CD14-positive monocyte (primary cell): ENCODE results near the gene SCPEP1. TPM values are rescaled to one million over a fixed set of nuclear protein-coding genes. Genes with fewer than 3 reads are reported as not detected.
"Not testable (repeated sequence)": the region's sequence is repeated elsewhere in the genome, so short reads cannot be mapped to it uniquely, and the experiment has no call there.

Experiments
- DNase-seq, 3 donors: peaks; one replicate each; pipeline ENCODE4 v3.0.0-alpha.2; 2011 to 2022
- H2AFZ ChIP-seq: 2 replicates; pipeline ENCODE4 v1.6.0; 2012; ENCODE audit warnings: mild to moderate bottlenecking, low read depth, low read length, inconsistent platforms; ENCODE audit not compliant: insufficient read depth, poor library complexity, severe bottlenecking
- H3K27ac ChIP-seq, 2 donors: 1 replicate in 1 of 2; 2 replicates in 1 of 2; pipeline ENCODE4 v1.5.1; 2012 to 2013; ENCODE audit warnings: low read length in 2 of 2, control low read depth in 1 of 2, inconsistent platforms in 1 of 2, low read depth in 1 of 2, mild to moderate bottlenecking in 1 of 2
- H3K27me3 ChIP-seq, 2 donors: one replicate each; pipeline versions ENCODE4 v1.6.0 to v1.6.1; 2011 to 2013; ENCODE audit warnings: low read length in 2 of 2; ENCODE audit not compliant: control insufficient read depth in 2 of 2, insufficient read depth in 2 of 2
- H3K36me3 ChIP-seq, 2 donors: replicated peaks in 1 of 2; 1 replicate in 1 of 2; 2 replicates in 1 of 2; pipeline versions ENCODE4 v1.5.1 to v1.6.1; 2012 to 2013; ENCODE audit warnings: low read length in 2 of 2, control low read depth in 1 of 2, inconsistent platforms in 1 of 2, mild to moderate bottlenecking in 1 of 2; ENCODE audit not compliant: insufficient read depth in 2 of 2, control insufficient read depth in 1 of 2
- H3K4me1 ChIP-seq, 2 donors: 1 replicate in 1 of 2; 2 replicates in 1 of 2; pipeline versions ENCODE4 v1.5.1 to v1.6.1; 2012 to 2013; ENCODE audit warnings: low read length in 2 of 2, control low read depth in 1 of 2, inconsistent platforms in 1 of 2, mild to moderate bottlenecking in 1 of 2, moderate library complexity in 1 of 2; ENCODE audit not compliant: insufficient read depth in 2 of 2, control insufficient read depth in 1 of 2
- H3K4me2 ChIP-seq: replicated peaks from 2 replicates; pipeline ENCODE3; 2012; ENCODE audit warnings: low read length, moderate library complexity, mild to moderate bottlenecking; ENCODE audit not compliant: poor library complexity, severe bottlenecking; ENCODE audit errors: extremely low read depth
- H3K4me3 ChIP-seq, 3 experiments: fragments of 200-600 bp in 1 of 3; sonication (generic) in 1 of 3; replicated peaks in 1 of 3; 1 replicate in 2 of 3; 2 replicates in 1 of 3; pipeline ENCODE4 v1.5.1; 2011 to 2013; ENCODE audit warnings: low read length in 3 of 3, mild to moderate bottlenecking in 3 of 3, control low read depth in 2 of 3, low read depth in 2 of 3, inconsistent platforms in 1 of 3, moderate library complexity in 1 of 3
- H3K79me2 ChIP-seq: 2 replicates; pipeline ENCODE4 v1.6.0; 2012; ENCODE audit warnings: mild to moderate bottlenecking, control low read depth, inconsistent platforms, low read length, moderate library complexity; ENCODE audit not compliant: insufficient read depth
- H3K9ac ChIP-seq: 2 replicates; pipeline ENCODE4 v1.6.0; 2017; ENCODE audit warnings: low read length, mild to moderate bottlenecking; ENCODE audit not compliant: insufficient read depth, poor library complexity, severe bottlenecking
- H3K9me3 ChIP-seq, 2 donors: replicated peaks in 1 of 2; 1 replicate in 1 of 2; 2 replicates in 1 of 2; pipeline versions ENCODE4 v1.5.1 to v1.6.1; 2012 to 2013; ENCODE audit warnings: low read length in 2 of 2, control low read depth in 1 of 2; ENCODE audit not compliant: control insufficient read depth in 1 of 2, insufficient read depth in 1 of 2
- H4K20me1 ChIP-seq: 2 replicates; pipeline ENCODE4 v1.6.0; 2012; ENCODE audit warnings: mild to moderate bottlenecking, low read length, control low read depth, moderate library complexity; ENCODE audit not compliant: insufficient read depth
- H3K27ac Mint-ChIP-seq, 7 donors: one replicate each; pipeline ENCODE4 v1.8.0; 2020; ENCODE audit warnings: mild to moderate bottlenecking in 7 of 7, mixed read lengths in 7 of 7, moderate library complexity in 6 of 7, inconsistent platforms in 2 of 7
- H3K27me3 Mint-ChIP-seq, 3 donors: one replicate each; pipeline ENCODE4 v1.8.0; 2021 to 2022; ENCODE audit warnings: low read depth in 3 of 3, mild to moderate bottlenecking in 3 of 3, mixed read lengths in 3 of 3, moderate library complexity in 3 of 3, inconsistent platforms in 1 of 3
- H3K36me3 Mint-ChIP-seq, 2 donors: one replicate each; pipeline ENCODE4 v1.8.0; 2020; ENCODE audit warnings: mixed read lengths in 2 of 2, inconsistent platforms in 1 of 2, mild to moderate bottlenecking in 1 of 2
- H3K4me1 Mint-ChIP-seq: one replicate; pipeline ENCODE4 v1.8.0; 2020; ENCODE audit warnings: mild to moderate bottlenecking, mixed read lengths
- H3K4me3 Mint-ChIP-seq, 2 donors: one replicate each; pipeline ENCODE4 v1.8.0; 2020; ENCODE audit warnings: mild to moderate bottlenecking in 2 of 2, mixed read lengths in 2 of 2, moderate library complexity in 1 of 2
- H3K9me3 Mint-ChIP-seq, 7 donors: one replicate each; pipeline ENCODE4 v1.8.0; 2020 to 2022; ENCODE audit warnings: mixed read lengths in 7 of 7, mild to moderate bottlenecking in 6 of 7, moderate library complexity in 6 of 7, inconsistent platforms in 2 of 7
- CTCF ChIP-seq: fragments of 200-600 bp; IDR thresholded peaks from one replicate; pipeline ENCODE4 v1.8.0; 2022; ENCODE audit warnings: antibody characterized with exemption, mild to moderate bottlenecking
- WGBS: methylation state at CpG from one replicate; pipeline ENCODE4 v1.1.5; 2013; ENCODE audit warnings: missing lambda C conversion rate; ENCODE audit not compliant: insufficient coverage; 5-methylcytosine and 5-hydroxymethylcytosine counted together
- intact Hi-C, 2 donors: fragments of 100-400 bp; cut with micrococcal nuclease; formaldehyde crosslinking; loops; one replicate each; pipeline versions ENCODE4 v1.15.0 to v1.15.1; 2023
- polyA plus RNA-seq, 3 donors: library from polyadenylated mRNA; depleted of rRNA in 1 of 3; unstranded in 2 of 3; stranded (reverse) in 1 of 3; fragments of 300-500 nt in 2 of 3; fragments of >200 nt in 1 of 3; fragmentation: Illumina TruSeq in 2 of 3; gene quantifications; 1 replicate in 2 of 3; 2 replicates in 1 of 3; pipeline ENCODE4 v1.2.3, GENCODE V29; 2012 to 2021

Gene SCPEP1
- polyA plus RNA-seq, 3 donors = 373 to 451 (median 426) TPM

GRCh38 chr17:56936697-56937322 lies 41.1 kb upstream of the SCPEP1 start:
- H3K4me3 Mint-ChIP-seq = no peak overlapping the region
- H3K27ac Mint-ChIP-seq = no peak overlapping the region
- Histone ChIP-seq H3K79me2 (no peaks in the 10 kb centered on the region), H3K4me2 (no peak overlapping the region), H2AFZ (no peak overlapping the region), H3K9ac (no peak overlapping the region), H3K27me3 (no peaks in the 10 kb centered on the region), H3K4me1 (no peaks in the 10 kb centered on the region), H3K27ac (no peak overlapping the region), H3K36me3 (peaks cover 33 to 69% of the 10 kb centered on the region in 2 donors), H3K4me3 (no peak overlapping the region), H4K20me1 (peaks cover 7% of the 10 kb centered on the region), H3K9me3 (no peaks in the 10 kb centered on the region)
- DNase-seq = no peak
- H3K27me3 Mint-ChIP-seq = peaks cover 0 to 3% (median 0%) of the 10 kb centered on the region in 3 donors
- H3K9me3 Mint-ChIP-seq = peaks cover 0 to 10% (median 3%) of the 10 kb centered on the region in 7 donors
- 93% methylated on average over 5 of the region's 6 CpGs for WGBS
- H3K4me1 Mint-ChIP-seq = peaks cover 2% of the 10 kb centered on the region
- intact Hi-C loops = loop anchor here in 1 of 2 donors (5.0 kb wide), 1 partner anchor 35 kb away; no protein-coding TSS in a partner anchor
- peaks cover 46 to 76% of the 10 kb centered on the region in 2 donors for H3K36me3 Mint-ChIP-seq
- no peak for TF ChIP-seq CTCF

GRCh38 chr17:56937687-56938086 lies 40.2 kb upstream of the SCPEP1 start:
- Histone ChIP-seq H3K9me3 (no peaks in the 10 kb centered on the region), H3K79me2 (no peaks in the 10 kb centered on the region), H3K27me3 (no peaks in the 10 kb centered on the region), H3K27ac (peak overlapping the region in 1 of 2 donors; percentile 3), H3K4me3 (no peak overlapping the region), H2AFZ (no peak overlapping the region), H4K20me1 (peaks cover 7% of the 10 kb centered on the region), H3K4me1 (no peaks in the 10 kb centered on the region), H3K9ac (no peak overlapping the region), H3K4me2 (no peak overlapping the region), H3K36me3 (peaks cover 34 to 78% of the 10 kb centered on the region in 2 donors)
- peaks cover 48 to 80% of the 10 kb centered on the region in 2 donors for H3K36me3 Mint-ChIP-seq
- peak overlapping the region in 1 of 7 donors; percentile 56 for H3K27ac Mint-ChIP-seq
- peaks cover 0 to 3% (median 0%) of the 10 kb centered on the region in 7 donors for H3K9me3 Mint-ChIP-seq
- no peak overlapping the region for H3K4me3 Mint-ChIP-seq
- WGBS = 89% methylated on average over 2 of the region's 2 CpGs
- DNase-seq = no peak
- intact Hi-C loops = loop anchor here in 1 of 2 donors (5.0 kb wide), 1 partner anchor 35 kb away; no protein-coding TSS in a partner anchor
- peaks cover 2% of the 10 kb centered on the region for H3K4me1 Mint-ChIP-seq
- H3K27me3 Mint-ChIP-seq = peaks cover 0 to 3% (median 0%) of the 10 kb centered on the region in 3 donors
- no peak for TF ChIP-seq CTCF

GRCh38 chr17:56938206-56938605 lies 39.7 kb upstream of the SCPEP1 start:
- DNase-seq, H3K4me3 Mint-ChIP-seq, H3K9me3 Mint-ChIP-seq, H3K27me3 ChIP-seq, H3K4me2 ChIP-seq, H3K9me3 ChIP-seq, H2AFZ ChIP-seq, H3K4me1 ChIP-seq, H3K4me3 ChIP-seq, H3K79me2 ChIP-seq, H3K4me1 Mint-ChIP-seq, H3K9ac ChIP-seq, H4K20me1 ChIP-seq, H3K27me3 Mint-ChIP-seq: not testable (repeated sequence)
- H3K36me3 Mint-ChIP-seq = peaks cover 51 to 81% of the 10 kb centered on the region in 2 donors
- peak overlapping the region in 1 of 7 donors; percentile 0 for H3K27ac Mint-ChIP-seq
- intact Hi-C loops = loop anchor here in 1 of 2 donors (5.0 kb wide), 1 partner anchor 36 kb away; no protein-coding TSS in a partner anchor
- WGBS = 80% methylated on average over 1 of the region's 5 CpGs
- H3K36me3 ChIP-seq = peaks cover 38 to 83% of the 10 kb centered on the region in 2 donors
- H3K27ac ChIP-seq = peak overlapping the region in 1 of 2 donors; percentile 3
